ENCODE measurements around the gene GPATCH2. TPM values are rescaled to one million over a fixed set of nuclear protein-coding genes. Genes with fewer than 3 reads are reported as not detected.

The GPATCH2 gene
- total RNA-seq, 4 donors from 2014 or later = 10.5 to 33.2 (median 13.7) TPM

DNA sequence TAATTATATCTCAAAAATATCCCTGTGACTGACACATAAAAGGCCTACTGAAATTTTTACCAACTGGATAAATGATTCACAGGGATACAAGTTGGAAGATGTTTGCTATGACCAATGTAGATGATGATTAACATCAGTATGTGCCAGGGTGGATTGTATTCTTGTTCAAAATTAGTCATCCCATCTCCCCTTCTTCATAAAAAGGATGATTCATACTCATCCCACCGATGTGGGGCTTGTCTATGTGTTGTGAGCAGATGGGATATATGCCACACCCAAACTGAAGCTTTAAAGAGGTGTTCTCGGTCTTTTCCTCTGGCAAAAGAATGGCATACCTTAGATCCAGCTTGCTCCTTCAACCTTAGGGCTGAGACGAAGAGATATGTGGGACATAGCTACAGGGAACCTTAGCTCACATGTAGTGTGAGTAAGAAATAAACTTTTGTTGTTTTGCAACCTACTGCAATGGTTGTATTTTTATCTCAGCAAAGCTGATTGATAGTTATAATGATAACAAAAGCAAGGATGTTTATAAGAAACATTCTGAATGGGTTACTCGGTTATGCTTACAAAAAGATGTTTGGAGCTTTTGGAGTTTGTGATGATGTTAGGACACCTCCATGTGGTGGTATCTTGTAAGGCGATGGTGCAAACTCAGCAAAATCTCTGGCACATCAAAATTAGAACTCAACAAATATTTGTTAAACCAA, 29.6 kb upstream of the GPATCH2 start:
- TF ChIP-seq POLR2A (IDR thresholded peaks at IDR 0.05) (no peak), POLR2AphosphoS5 (IDR thresholded peaks at IDR 0.05) (no peak), EP300 (IDR thresholded peaks at IDR 0.05) (no peak)
- TF ChIP-seq, protein P1, sequence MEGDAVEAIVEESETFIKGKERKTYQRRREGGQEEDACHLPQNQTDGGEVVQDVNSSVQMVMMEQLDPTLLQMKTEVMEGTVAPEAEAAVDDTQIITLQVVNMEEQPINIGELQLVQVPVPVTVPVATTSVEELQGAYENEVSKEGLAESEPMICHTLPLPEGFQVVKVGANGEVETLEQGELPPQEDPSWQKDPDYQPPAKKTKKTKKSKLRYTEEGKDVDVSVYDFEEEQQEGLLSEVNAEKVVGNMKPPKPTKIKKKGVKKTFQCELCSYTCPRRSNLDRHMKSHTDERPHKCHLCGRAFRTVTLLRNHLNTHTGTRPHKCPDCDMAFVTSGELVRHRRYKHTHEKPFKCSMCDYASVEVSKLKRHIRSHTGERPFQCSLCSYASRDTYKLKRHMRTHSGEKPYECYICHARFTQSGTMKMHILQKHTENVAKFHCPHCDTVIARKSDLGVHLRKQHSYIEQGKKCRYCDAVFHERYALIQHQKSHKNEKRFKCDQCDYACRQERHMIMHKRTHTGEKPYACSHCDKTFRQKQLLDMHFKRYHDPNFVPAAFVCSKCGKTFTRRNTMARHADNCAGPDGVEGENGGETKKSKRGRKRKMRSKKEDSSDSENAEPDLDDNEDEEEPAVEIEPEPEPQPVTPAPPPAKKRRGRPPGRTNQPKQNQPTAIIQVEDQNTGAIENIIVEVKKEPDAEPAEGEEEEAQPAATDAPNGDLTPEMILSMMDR (IDR thresholded peaks at IDR 0.05) = no peak
- H3K36me3 ChIP-seq = no peaks in the 10 kb centered on the region
- H3K27ac ChIP-seq = no peak overlapping the region
- no peak overlapping the region for H3K4me3 ChIP-seq
- H3K4me1 ChIP-seq = no peaks in the 10 kb centered on the region
- DNase-seq (ENCODE audit: low spot score in 2 of 2) = no peak
- no peaks in the 10 kb centered on the region for H3K9me3 ChIP-seq
- H3K27me3 ChIP-seq = no peaks in the 10 kb centered on the region
- 36% methylated on average over 5 of the region's 5 CpGs for WGBS

DNA sequence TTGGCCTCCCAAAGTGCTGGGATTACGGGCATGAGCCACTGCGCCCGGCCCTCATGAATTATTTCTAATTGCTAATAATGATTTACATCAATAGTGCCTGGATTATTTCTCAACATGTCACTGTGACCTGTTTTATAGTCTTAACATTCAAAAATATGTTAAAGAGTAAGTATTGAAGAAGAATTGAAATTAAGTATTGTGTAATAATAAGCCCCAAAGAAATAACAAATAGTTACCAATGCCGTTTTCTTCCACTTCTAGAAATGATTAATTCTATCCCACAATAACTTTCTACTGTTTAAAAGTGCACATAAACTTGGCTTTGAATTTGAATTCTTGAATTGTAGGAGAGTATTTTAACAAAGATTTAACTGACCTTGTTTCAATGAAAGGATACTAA, 19.8 kb upstream of the GPATCH2 start:
- Histone ChIP-seq H3K36me3 (no peaks in the 10 kb centered on the region), H3K4me3 (no peak overlapping the region), H3K27ac (no peak overlapping the region), H3K9me3 (no peaks in the 10 kb centered on the region), H3K4me1 (no peaks in the 10 kb centered on the region), H3K27me3 (no peaks in the 10 kb centered on the region)
- no peak for DNase-seq (ENCODE audit: low spot score in 2 of 2)
- no peak for TF ChIP-seq POLR2A (IDR thresholded peaks at IDR 0.05)
- TF ChIP-seq POLR2AphosphoS5 (IDR thresholded peaks at IDR 0.05) = no peak
- TF ChIP-seq, protein P1 (IDR thresholded peaks at IDR 0.05) = no peak
- TF ChIP-seq EP300 (IDR thresholded peaks at IDR 0.05) = no peak
- 92% methylated on average over 4 of the region's 4 CpGs for WGBS

DNA sequence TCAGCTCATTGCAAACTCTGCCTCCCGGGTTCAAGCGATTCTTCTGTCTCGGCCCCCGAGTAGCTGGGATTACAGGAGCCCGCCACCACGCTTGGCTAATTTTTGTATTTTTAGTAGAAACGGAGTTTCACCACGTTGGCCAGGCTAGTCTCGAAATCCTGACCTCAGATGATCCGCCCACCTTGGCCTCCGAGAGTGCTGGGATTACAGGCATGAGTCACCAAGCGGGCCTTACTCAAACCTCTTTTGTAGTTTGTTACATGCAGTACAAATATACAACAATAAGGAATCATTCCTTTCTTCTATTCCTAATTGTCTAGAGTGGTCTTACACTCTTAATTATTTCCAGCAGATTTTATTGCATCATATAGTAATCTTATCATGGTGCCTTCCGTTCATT, 16.9 kb upstream of the GPATCH2 start:
- Histone ChIP-seq H3K4me1 (no peaks in the 10 kb centered on the region), H3K36me3 (no peaks in the 10 kb centered on the region), H3K27me3 (no peaks in the 10 kb centered on the region), H3K9me3 (no peaks in the 10 kb centered on the region), H3K4me3 (no peak overlapping the region), H3K27ac (no peak overlapping the region)
- DNase-seq (ENCODE audit: low spot score in 2 of 2) = no peak
- no peak for TF ChIP-seq POLR2AphosphoS5 (IDR thresholded peaks at IDR 0.05)
- no peak for TF ChIP-seq EP300 (IDR thresholded peaks at IDR 0.05)
- TF ChIP-seq, protein P1 (IDR thresholded peaks at IDR 0.05) = no peak
- TF ChIP-seq POLR2A (IDR thresholded peaks at IDR 0.05) = no peak
- WGBS = 94% methylated on average over 13 of the region's 13 CpGs

DNA sequence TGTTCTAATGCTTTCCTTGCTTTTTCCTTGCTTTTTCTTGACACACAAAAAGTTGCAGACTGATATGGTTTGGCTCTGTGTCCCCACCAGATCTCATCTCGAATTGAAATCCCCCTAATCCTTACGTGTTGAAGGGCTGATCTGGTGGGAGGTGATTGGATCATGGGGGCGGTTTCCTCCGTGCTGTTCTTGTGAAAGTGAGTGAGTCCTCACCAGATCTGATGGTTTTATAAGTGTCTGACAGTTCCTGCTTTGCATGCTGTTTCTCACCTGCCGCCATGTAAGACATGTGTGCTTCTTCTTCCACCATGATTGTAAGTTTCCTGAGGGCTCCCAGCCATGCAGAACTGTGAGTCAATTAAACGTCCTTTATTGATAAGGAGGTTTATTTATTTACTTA, 11.6 kb upstream of the GPATCH2 start:
- 82% methylated on average over 6 of the region's 6 CpGs for WGBS
- no peaks in the 10 kb centered on the region for H3K9me3 ChIP-seq
- DNase-seq (ENCODE audit: low spot score in 2 of 2) = no peak
- H3K4me1 ChIP-seq = no peaks in the 10 kb centered on the region
- no peak overlapping the region for H3K27ac ChIP-seq
- H3K36me3 ChIP-seq = no peaks in the 10 kb centered on the region
- H3K4me3 ChIP-seq = no peak overlapping the region
- no peaks in the 10 kb centered on the region for H3K27me3 ChIP-seq
- TF ChIP-seq POLR2AphosphoS5 (IDR thresholded peaks at IDR 0.05) = no peak
- TF ChIP-seq EP300 (IDR thresholded peaks at IDR 0.05) = no peak
- no peak for TF ChIP-seq POLR2A (IDR thresholded peaks at IDR 0.05)
- TF ChIP-seq, protein P1 (IDR thresholded peaks at IDR 0.05) = no peak

DNA sequence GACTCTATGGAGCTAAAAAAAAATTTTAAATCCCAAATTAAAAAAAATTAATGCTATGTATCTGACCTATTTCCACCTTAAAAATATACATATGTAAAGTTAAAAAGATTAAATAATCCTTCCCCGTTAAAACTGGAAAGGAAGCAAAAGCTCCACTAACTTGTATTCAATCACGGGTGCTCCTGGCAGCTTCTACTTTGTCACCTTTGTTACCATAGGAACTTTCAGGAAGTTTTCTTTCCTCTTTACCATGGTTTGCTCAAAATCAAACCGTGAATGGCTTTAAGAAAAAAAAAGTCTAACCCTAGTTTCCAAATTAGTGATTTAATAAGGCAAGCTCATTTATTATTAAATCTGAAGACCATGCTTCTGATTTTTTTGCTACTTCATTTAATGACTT, 3.5 kb downstream of the GPATCH2 start:
- Histone ChIP-seq H3K9me3 (no peaks in the 10 kb centered on the region), H3K27ac (no peak overlapping the region), H3K4me1 (peaks cover 23% of the 10 kb centered on the region), H3K36me3 (no peaks in the 10 kb centered on the region), H3K27me3 (no peaks in the 10 kb centered on the region), H3K4me3 (no peak overlapping the region)
- WGBS = 32% methylated on average over 3 of the region's 3 CpGs
- no peak for DNase-seq (ENCODE audit: low spot score in 2 of 2)
- no peak for TF ChIP-seq POLR2AphosphoS5 (IDR thresholded peaks at IDR 0.05)
- TF ChIP-seq, protein P1 (IDR thresholded peaks at IDR 0.05) = no peak
- TF ChIP-seq EP300 (IDR thresholded peaks at IDR 0.05) = no peak
- no peak for TF ChIP-seq POLR2A (IDR thresholded peaks at IDR 0.05)

Measured in suprapubic skin (tissue), 4 donors.